DMS53 (cell line): Measurements from ENCODE around the gene OSBPL3.
A peak's percentile ranks its signal among the peaks of the same experiment; 100 is the strongest.
"Not testable (repeated sequence)": the region's sequence is repeated elsewhere in the genome, so short reads cannot be mapped to it uniquely, and the experiment has no call there.

Source experiments
- DNase-seq: peaks from one replicate; lab custom pipeline; 2025; lab: John Stamatoyannopoulos, UW

The OSBPL3 gene

DNA sequence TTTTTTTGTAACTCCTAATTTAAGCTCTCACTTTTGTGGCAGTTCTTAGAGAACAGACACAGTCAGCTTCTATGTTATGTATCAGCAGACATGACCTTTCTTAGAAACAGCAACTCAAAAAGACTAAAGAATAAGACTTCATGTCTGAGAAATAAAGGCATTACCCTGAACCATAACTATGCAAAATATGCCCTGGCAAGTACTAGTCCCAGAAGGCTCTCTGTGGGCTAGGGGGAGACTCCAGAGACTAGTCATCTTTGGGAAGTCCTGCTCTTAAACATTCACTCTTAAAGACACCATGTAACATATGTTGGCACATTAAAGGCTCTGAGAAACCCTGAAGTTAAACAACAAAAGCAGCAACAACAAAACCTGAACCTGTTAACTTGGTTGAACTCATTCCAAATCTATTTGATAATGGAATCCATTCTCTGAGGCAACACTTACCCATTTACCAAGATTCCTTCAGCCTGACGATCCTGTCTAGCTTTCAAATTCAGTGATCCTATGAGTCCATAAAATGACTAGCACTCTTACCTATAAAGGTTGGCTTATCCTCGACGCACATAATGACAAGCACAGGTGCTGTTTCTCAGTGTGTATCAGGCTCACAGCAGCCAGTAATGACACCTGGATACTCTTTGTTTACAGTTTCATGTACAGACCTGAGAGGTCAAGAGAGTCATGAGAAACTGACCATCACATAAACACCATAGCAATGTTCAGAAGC lies 62.3 kb downstream of the OSBPL3 start:
- DNase-seq: peak; percentile 79

DNA sequence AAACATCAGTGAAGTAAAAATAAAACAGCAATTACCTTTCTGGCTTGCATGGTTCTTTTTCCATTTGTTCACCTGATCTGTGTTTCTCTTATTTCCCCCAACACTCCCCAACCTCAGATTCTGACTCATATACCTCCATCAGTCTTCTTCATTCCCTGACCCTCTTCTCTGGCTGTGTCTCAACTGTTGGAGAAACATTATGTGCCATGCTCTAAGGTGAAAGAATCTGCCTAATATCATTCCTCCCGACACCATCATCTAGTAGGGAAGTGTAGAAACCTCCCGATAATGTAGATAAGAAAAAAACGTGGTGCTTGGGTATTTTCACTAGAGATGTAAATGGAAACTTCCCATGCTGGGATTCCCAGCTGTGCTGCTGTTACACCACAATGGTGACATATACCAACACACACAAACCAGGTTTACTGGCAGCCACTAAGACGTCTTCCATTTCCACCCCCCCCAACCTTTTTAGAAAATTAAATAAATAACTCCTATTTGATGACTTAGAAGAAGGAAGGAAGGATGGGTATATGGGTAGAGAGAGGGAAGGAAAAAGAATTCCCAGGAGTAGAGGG lies 63.4 kb downstream of the OSBPL3 start:
- DNase-seq: no peak

DNA sequence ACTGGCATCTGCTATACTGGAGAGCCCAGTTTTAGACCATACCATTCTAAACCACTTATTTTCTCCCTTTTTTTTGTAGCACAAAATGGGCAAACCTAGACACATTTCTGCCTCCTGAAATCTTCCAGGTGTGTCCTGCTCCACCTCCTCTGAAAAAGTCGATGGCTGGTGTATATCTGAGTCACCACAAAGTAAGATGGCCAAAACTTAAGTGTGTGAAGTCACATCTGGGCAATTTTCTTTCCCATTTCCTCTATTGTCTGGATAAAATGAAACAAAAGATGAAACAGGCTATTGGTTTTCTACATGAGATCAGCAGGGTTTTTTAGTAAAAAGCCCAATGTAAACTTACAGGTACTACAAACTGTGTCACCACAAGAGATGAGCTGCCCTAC lies 65.5 kb downstream of the OSBPL3 start:
- peak; percentile 18 for DNase-seq

DNA sequence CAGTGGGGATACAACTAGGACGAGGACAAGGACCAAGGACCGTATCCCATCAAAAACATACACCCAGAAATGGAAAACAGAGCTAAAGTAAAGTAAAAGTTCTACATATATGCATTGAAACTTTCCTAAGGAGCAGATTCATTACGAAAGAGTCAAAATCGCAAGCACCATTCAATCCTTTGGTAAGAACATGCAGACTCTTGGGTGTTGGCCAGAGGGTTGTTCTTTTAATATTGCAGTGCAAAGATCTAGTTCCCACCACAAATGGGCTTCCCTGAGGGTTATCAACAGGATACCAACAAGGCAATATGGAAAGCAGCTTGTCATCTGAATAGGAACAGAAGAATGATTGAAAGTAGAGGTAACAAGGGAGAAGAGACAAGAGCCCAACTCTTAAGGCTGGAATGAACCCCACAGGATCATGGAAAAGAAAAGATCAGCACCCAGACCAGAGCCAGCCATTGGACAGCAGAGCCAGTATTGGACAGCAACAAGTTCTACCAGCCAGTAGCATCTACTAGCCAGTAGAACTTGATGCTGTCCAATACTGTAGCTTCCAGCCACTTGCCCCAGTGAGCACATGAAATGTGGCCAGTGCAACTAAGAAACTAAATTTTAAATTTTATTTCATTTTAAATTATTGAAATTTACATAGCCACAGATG lies 66.0 kb downstream of the OSBPL3 start:
- no peak for DNase-seq

DNA sequence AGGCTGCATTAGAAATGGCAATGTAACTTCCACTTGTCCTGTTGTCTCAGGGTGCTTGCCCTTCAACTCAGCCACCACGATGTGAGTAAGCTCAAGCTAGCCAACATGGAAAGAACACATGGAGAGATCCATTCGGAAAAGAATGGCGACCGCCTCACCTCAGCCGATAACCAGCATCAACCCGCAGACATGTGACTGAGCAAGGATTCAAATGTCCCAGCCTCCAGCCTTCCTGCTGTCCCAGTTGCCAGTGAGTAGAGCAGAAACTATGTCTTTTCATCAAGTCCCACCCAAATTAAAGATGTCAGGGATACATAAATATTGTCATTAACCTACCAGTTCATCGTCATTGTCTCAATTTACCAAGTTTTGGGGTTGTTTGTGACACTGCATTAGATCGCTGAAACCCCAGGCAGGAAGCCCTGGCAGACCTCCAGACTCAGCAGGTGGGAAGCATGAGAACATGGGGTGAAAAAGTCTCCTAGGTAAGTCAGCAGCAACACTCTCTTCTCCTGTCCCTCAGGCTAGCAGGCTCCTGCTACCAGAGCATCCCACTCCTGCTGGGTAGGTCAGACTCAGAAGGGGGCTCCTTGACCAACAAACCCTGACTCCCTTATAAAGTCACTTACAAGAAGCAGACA lies 67.0 kb downstream of the OSBPL3 start:
- DNase-seq: peak; percentile 23

DNA sequence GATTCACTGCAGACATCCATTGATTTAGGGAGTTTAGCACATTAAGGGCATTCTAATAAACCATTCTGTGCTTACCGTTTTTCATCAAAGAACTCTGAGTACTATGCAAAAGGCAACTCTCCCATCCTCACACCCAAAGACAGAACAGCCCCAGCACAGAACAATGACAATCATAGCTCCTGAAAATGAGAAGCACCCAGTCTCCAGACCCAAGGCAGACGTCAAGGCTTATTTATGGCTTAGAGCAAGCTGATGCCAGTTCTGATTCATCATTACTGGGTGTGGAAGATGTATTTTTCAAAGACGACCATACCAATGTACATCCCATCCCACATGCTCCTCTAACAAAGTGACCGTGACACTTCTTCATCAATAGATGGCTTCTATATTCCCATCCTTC lies 67.6 kb downstream of the OSBPL3 start:
- DNase-seq: no peak

DNA sequence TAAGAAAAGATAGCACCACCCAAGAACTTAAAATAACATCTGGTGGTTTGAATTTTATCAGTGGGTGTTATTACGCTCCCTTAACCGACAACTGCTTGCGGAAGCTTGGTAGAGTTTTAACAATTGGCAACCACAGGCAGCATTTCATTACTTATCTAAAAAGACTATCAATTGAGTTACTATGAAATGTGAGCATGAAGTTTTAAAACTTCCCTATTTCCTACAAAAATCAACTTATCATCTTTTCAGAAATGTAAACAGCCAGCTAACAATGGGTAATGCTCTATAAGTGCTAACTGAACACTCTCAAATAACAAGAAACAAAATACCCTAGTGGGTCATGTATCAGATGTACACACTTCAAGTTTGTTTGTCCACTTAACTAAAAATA lies 68.8 kb downstream of the OSBPL3 start:
- DNase-seq: peak; percentile 85

DNA sequence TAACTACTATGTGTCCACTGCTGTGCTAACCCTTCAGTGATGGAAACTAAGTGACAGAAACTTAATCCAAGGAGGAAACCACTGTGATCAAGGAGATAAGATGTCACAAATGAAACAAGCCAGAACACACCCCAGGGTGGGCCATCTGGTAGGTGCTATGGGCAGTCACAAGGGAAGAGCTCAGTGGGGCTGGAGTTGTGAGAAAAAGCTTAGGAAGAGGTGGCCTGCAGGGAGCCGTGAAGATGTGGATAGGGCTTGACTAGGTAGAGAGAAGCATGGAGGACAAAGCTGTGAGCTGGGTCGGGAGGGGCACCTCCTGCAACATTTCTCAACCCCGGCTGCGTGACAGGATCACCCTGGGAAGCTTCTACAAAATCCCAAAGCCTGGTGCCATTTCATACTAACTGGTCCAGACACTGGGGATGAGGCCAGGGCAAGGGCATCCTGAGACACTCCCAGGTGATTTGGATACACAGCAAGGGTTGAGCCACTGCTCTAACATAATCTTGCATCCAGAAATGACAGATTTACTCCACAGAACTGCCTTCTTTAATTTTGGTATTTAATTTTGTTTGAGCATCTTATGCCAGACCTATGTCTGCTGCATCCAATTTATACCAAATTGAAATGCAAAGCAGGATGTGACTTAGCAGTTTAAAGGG lies 69.3 kb downstream of the OSBPL3 start:
- no peak for DNase-seq

DNA sequence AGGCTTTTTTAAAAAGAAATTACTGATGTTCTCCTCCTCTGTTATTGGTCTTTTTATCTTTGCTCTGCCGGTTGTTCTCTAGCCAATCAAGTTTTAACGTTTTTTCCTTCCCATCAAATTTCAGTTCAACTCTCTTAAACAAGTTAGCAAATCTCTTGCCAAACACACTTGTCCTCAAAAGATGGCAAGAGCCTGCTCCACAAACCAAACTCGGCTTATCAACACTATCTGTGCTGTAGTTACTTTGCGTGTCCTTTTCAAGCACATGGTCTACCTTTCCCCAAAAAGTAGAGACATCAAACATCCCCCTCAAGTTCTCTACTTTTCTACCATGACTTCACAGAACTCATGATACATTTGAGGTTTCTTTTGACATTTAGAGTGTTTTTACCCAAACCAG lies 71.3 kb downstream of the OSBPL3 start:
- no peak for DNase-seq

DNA sequence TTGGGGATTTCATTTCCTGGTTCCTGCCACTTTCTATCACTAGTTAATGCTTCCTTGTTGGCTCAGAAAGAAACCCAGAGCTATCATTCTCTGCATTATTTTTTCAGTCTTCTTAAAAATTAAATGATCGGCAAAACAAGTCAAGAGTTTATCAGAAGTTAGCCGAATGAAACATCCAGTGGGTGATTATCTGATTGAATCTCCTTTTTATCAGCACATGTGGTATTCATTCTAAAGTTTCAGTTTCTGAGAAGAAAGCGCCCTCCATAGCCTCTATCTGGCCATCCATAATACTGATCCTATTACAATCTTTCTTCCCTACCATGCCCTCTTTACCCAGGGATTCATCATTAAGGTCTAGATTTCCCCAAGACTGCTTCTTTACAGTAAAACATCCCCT lies 71.8 kb downstream of the OSBPL3 start:
- no peak for DNase-seq

DNA sequence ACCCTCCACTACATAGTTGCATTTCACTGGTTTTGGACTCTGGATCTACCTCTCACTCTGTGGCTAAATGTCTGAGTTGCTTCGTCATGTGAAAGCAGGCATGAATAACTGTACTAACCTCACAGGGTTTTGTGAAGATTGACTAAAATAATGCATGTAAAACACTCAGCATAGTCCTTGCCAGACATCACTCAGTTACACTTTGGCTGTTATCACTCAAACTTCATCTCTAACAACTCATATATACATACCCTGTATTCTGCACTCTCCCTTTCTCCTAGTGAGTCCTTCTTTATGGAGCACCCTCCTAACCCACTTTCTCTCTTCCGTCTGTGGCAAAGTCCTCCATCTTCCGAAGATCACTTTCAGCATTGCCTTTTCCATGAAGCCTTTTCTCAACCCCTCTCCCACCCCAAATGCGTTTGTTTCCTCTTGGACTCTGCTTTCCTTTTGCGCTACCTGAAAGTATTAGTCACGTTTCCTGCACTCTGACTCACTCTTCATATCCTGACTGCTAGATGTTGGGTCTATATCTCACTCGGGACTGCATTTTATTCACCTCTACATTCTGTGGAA lies 72.6 kb downstream of the OSBPL3 start:
- DNase-seq: peak; percentile 85

DNA sequence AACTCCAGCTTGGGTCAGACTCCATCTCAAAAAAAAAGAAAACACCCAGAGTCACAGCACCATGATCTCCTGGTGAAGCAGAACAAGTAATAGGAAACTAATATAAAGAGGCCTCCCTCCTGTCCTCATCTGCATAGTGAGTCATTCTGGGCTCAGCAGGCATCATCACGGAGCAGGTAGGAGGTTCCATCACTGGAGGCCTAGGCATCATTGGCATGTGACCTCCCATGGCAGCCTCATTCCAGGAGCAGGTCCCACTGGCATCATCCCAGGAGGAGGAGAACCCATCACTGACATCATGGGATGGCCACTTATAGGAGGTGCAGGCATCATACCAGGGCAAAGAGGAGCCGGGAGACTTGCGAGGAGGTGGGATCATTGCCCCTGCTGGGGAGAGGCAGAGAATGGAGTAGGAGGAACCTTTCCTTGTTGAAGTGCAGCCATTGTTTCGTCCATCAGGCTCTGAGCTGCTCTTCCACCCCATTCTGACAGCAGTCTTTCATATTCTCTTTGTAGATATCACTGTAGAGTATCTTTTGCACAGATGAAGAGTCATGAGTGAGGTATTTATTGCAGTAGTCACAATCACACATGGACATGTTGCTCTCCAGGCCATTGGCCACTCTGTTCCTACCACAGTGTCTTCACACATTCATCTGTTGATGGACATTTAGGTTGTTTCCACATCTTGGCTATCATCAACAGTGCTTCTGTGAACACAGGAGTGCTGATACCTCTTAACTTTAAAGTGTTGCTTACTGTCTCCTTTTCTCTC lies 73.8 kb downstream of the OSBPL3 start:
- DNase-seq: peak; percentile 40

DNA sequence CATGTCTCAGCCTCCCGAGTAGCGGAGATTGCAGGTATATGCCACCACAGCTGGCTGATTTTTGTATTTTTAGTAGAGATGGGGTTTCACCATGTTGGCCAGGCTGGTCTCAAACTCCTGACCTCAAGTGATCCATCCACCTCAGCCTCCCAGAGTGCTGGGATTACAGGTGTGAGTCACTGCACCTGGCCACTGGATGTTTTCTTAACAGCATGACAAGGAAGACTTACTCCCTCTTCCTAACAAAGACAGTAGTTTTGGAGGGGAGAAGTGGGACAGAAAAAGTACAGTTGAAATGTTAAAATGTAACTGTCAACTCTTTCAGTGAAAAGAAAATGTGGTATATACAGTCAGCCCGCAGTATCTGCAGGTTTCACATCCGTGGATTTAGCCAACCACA lies 76.0 kb downstream of the OSBPL3 start:
- DNase-seq: not testable (repeated sequence)

DNA sequence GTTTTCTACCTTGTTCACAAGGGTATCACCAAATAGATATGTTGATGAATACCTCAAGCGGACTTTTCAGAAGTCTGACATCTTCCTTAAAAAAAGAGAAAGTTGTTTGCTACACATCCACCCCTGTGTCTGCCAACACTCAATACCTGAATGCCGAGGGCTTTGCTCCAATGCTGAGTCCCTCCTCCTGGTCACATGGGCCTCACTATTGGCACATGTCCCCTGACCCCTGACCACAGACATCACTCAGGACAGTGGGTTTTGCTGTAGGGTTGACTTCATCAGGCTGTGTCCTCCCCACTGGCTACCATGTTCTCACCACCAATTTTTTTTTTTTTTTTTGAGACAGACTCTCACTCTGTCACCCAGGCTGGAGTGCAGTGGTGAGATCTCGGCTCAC lies 76.4 kb downstream of the OSBPL3 start:
- DNase-seq: no peak

DNA sequence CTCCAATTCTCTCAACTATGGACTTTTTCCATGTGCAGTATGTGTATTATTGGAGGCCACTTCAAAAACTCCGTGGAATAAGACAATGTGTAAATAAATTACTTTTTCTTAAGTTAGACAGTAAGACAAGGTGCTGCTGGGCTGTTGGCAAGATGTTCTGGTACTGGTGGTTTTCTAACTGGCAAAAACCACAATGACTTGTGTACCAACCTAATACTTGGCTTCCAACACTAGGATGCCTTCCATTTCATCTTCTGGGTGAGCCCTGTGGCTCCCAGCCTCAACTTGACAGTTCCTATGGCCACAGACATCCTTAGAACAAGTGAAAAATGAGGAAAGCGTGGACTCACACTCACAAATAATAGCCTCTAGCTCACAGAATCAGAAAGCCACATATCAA lies 77.0 kb downstream of the OSBPL3 start:
- no peak for DNase-seq

DNA sequence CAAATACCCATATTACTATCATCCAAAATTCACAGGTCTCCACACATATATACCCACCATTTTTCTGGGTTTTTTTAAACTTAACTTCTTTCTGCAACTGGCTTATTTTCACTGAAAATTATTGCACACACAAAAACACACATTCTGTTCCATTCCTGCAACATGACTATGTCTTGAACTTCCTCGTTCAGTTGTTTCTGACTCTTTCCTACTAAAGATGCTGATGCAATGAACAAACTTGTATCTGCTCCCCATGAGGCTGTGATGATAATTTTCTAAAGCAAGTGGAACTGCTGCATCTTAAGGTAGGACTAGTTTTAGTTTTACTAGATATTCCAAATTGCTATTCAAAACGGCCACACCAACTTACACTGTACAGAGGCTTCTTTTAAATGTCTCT lies 77.7 kb downstream of the OSBPL3 start:
- no peak for DNase-seq

DNA sequence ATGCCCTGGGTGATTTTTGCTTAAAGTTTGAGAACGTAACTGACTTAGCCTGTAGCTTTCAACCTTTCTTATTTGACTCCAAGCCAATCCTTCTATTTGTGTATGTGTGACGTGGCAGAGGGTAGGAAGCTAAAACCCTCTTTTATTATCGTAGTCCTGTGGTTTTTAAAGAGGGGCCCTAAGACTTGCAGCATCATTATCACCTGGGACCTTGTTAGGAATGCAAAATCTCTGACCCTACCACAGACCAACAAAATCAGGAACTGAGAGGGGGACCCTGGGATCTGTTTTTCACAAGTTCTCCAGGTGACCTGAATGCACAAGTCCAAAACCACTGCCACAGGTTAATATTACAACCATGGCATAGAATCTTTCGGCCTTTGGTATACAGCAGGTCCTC lies 80.1 kb downstream of the OSBPL3 start:
- DNase-seq: no peak

DNA sequence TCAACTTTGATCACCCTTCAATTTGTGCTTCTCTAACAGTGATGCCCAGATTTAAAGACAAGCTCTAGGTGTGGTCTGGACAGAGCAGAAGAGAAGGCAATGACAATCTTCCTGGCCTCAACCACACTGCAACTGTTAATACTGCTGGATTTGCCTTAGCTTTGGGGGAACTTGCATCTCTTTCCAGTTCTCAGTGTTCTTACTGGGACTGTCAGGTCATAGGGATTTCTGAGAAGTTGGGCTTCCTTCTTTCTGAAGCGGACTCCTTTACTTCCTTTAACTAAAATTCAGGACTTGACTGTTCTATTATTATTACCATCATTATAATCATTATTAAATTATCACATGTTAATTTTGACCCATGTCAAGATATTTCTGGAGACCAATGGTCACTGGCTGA lies 80.8 kb downstream of the OSBPL3 start:
- DNase-seq: no peak

DNA sequence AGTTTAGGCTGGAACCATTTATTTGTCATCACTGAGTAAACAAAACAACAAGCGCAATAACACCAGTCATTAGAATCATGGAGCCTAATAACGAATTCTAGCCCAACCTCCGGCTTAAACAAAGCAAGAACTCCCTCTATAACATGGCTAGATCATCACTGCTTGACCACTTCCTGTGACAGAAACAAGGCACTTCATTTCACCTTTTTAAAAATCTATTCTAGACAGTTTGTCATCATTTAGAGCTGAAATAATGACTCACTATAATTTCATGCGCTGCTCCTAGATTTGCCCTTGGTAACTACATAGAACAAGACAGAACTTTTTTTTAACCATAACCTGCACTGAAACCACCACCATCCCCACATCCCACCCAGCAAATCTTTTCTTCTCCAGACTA lies 81.3 kb downstream of the OSBPL3 start:
- DNase-seq: no peak

DNA sequence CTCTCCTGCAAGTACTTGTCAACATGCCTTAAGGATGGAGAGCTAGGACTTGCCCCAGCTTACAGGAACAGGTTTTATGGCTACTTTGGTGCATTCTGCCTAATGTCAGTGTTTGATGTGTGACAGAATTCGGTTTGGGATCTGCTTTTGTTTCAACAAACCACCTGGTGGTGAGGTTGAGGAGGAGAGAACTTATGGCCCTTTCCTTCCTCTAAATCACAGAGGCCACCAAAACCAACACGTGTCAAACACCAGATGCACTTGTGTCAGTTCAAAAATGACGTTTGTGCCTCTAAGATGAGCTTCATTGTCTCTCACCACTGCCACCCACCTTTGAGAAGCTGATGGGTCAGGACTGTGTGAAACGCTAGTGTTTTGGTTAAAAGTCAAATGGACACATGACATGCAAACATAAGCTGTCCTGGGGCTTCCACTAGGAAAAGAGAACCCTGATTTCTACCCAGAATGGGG lies 83.9 kb downstream of the OSBPL3 start:
- DNase-seq: no peak
